Measurements from ENCODE around the gene SUN2. TPM values are rescaled to one million over a fixed set of nuclear protein-coding genes. Genes with fewer than 3 reads are reported as not detected.

The SUN2 gene
- total RNA-seq, 1 donor from 2014 or later: 78.1 TPM

- peak; percentile 57 for DNase-seq
Measured at GRCh38 chr22:38777087-38777671, 21.4 kb upstream of the SUN2 start.

GRCh38 chr22:38776086-38776485, 20.3 kb upstream of the SUN2 start:
- no peak for DNase-seq

- DNase-seq: no peak
Measured at GRCh38 chr22:38775656-38776055, 19.9 kb upstream of the SUN2 start.

- no peak for DNase-seq
Measured at GRCh38 chr22:38774496-38775166, 18.8 kb upstream of the SUN2 start.

GRCh38 chr22:38773363-38773946, 17.7 kb upstream of the SUN2 start:
- DNase-seq: no peak

- no peak for DNase-seq
Measured at GRCh38 chr22:38772623-38772873, 16.8 kb upstream of the SUN2 start.

- DNase-seq: no peak
Measured at GRCh38 chr22:38770257-38770949, 14.6 kb upstream of the SUN2 start.

- DNase-seq: no peak
Measured at GRCh38 chr22:38768036-38768435, 12.2 kb upstream of the SUN2 start.

GRCh38 chr22:38767313-38767712, 11.5 kb upstream of the SUN2 start:
- DNase-seq: no peak

GRCh38 chr22:38766076-38766777, 10.4 kb upstream of the SUN2 start:
- DNase-seq: peak; percentile 66

- no peak for DNase-seq
Measured at GRCh38 chr22:38762551-38762983, 6.8 kb upstream of the SUN2 start.

- no peak for DNase-seq
Measured at GRCh38 chr22:38761202-38762162, 5.7 kb upstream of the SUN2 start.

GRCh38 chr22:38760477-38761201, 4.8 kb upstream of the SUN2 start:
- DNase-seq: no peak

GRCh38 chr22:38759005-38759404, 3.2 kb upstream of the SUN2 start:
- DNase-seq: no peak

- no peak for DNase-seq
Measured at GRCh38 chr22:38758276-38758945, 2.6 kb upstream of the SUN2 start.

GRCh38 chr22:38757464-38757757, 1.6 kb upstream of the SUN2 start:
- DNase-seq: no peak

- DNase-seq: no peak
Measured at GRCh38 chr22:38756711-38757463, 1.1 kb upstream of the SUN2 start.

GRCh38 chr22:38755155-38755910, 465 bp downstream of the SUN2 start:
- DNase-seq: peak; percentile 84

GRCh38 chr22:38754751-38755154, 1.0 kb downstream of the SUN2 start:
- DNase-seq: no peak
